ENCODE results near the gene KCNJ15. TPM values are rescaled to one million over a fixed set of nuclear protein-coding genes. Genes with fewer than 3 reads are reported as not detected.
"Not testable (repeated sequence)": the region's sequence is repeated elsewhere in the genome, so short reads cannot be mapped to it uniquely, and the experiment has no call there.

Gene KCNJ15
- total RNA-seq, 5 donors from 2014 or later (not counting 1 experiment from before 2014, with no cell fraction given): 0.09 to 0.66 (median 0.43) TPM

GRCh38 chr21:38242061-38242460 lies 14.7 kb upstream of the KCNJ15 start:
- no peaks in the 10 kb centered on the region for H3K36me3 ChIP-seq (ENCODE audit: control insufficient read depth in 2 of 2, extremely low read depth in 1 of 2, insufficient read depth in 1 of 2, low read length in 1 of 2)
- CTCF ChIA-PET: interaction anchor here in 1 of 2 donors (0.6 kb wide), 1 partner anchor 1988 kb away, joined by 4 read pairs; no protein-coding TSS in a partner anchor
- POLR2A ChIA-PET: no interaction called here
- ATAC-seq (replicated peaks in 1 of 4) (no peak), DNase-seq (no peak)
- H3K27me3 ChIP-seq (replicated peaks in 1 of 2; ENCODE audit: control insufficient read depth in 2 of 2, extremely low read depth in 1 of 2, insufficient read depth in 2 of 2, low read length in 1 of 2): peaks cover 0 to 3% of the 10 kb centered on the region in 2 experiments
- Mint-ChIP-seq H3K27ac (no peak overlapping the region), H3K9me3 (peaks cover 0 to 4% (median 0%) of the 10 kb centered on the region in 3 donors), H3K27me3 (peaks cover 0 to 13% of the 10 kb centered on the region in 2 donors), H3K4me3 (no peak overlapping the region), H3K4me1 (peaks cover 21 to 31% (median 28%) of the 10 kb centered on the region in 3 donors), H3K36me3 (no peaks in the 10 kb centered on the region)
- peaks cover 11 to 14% of the 10 kb centered on the region in 2 experiments for H3K4me1 ChIP-seq (ENCODE audit: control insufficient read depth in 1 of 2, extremely low read depth in 1 of 2, insufficient read depth in 2 of 2, low read length in 2 of 2)
- WGBS (ENCODE audit: insufficient coverage): 67% methylated on average over 1 of the region's 5 CpGs
- H3K27ac ChIP-seq (ENCODE audit: low read length): no peak overlapping the region
- H3K9me3 ChIP-seq: no peaks in the 10 kb centered on the region
- H3K4me3 ChIP-seq (ENCODE audit: control insufficient read depth in 1 of 2, extremely low read depth in 1 of 2, low read length in 1 of 2): no peak overlapping the region

GRCh38 chr21:38243732-38244406 lies 12.9 kb upstream of the KCNJ15 start:
- Mint-ChIP-seq H3K36me3 (no peaks in the 10 kb centered on the region), H3K27ac (peak overlapping the region; percentile 78 to 82), H3K27me3 (peaks cover 0 to 8% of the 10 kb centered on the region in 2 donors), H3K9me3 (peaks cover 0 to 7% (median 0%) of the 10 kb centered on the region in 3 donors), H3K4me3 (peak overlapping the region in 1 of 3 donors; percentile 26), H3K4me1 (peaks cover 23 to 31% (median 28%) of the 10 kb centered on the region in 3 donors)
- ChIA-PET CTCF (no interaction called here), POLR2A (no interaction called here)
- H3K27me3 ChIP-seq (replicated peaks in 1 of 2; ENCODE audit: control insufficient read depth in 2 of 2, extremely low read depth in 1 of 2, insufficient read depth in 2 of 2, low read length in 1 of 2): no peaks in the 10 kb centered on the region
- DNase-seq: peak in 2 of 35 experiments; percentile 5 to 21
- no peak overlapping the region for H3K27ac ChIP-seq (ENCODE audit: low read length)
- no peak for ATAC-seq (replicated peaks in 1 of 4)
- H3K4me3 ChIP-seq (ENCODE audit: control insufficient read depth in 1 of 2, extremely low read depth in 1 of 2, low read length in 1 of 2): no peak overlapping the region
- H3K36me3 ChIP-seq (ENCODE audit: control insufficient read depth in 2 of 2, extremely low read depth in 1 of 2, insufficient read depth in 1 of 2, low read length in 1 of 2): no peaks in the 10 kb centered on the region
- WGBS (ENCODE audit: insufficient coverage): no CpG with 5 or more reads among the region's 7 CpGs
- H3K4me1 ChIP-seq (ENCODE audit: control insufficient read depth in 1 of 2, extremely low read depth in 1 of 2, insufficient read depth in 2 of 2, low read length in 2 of 2): peaks cover 11 to 14% of the 10 kb centered on the region in 2 experiments
- no peaks in the 10 kb centered on the region for H3K9me3 ChIP-seq

- Histone ChIP-seq H3K27ac (ENCODE audit: low read length) (no peak overlapping the region), H3K9me3 (no peaks in the 10 kb centered on the region), H3K4me1 (ENCODE audit: control insufficient read depth in 1 of 2, extremely low read depth in 1 of 2, insufficient read depth in 2 of 2, low read length in 2 of 2) (peaks cover 11 to 14% of the 10 kb centered on the region in 2 experiments), H3K36me3 (ENCODE audit: control insufficient read depth in 2 of 2, extremely low read depth in 1 of 2, insufficient read depth in 1 of 2, low read length in 1 of 2) (no peaks in the 10 kb centered on the region), H3K4me3 (ENCODE audit: control insufficient read depth in 1 of 2, extremely low read depth in 1 of 2, low read length in 1 of 2) (no peak overlapping the region), H3K27me3 (replicated peaks in 1 of 2; ENCODE audit: control insufficient read depth in 2 of 2, extremely low read depth in 1 of 2, insufficient read depth in 2 of 2, low read length in 1 of 2) (no peaks in the 10 kb centered on the region)
- Mint-ChIP-seq H3K36me3 (no peaks in the 10 kb centered on the region), H3K9me3 (peaks cover 0 to 7% (median 0%) of the 10 kb centered on the region in 3 donors), H3K4me1 (peaks cover 27 to 31% (median 28%) of the 10 kb centered on the region in 3 donors), H3K27ac (peak overlapping the region; percentile 78 to 82), H3K27me3 (peaks cover 0 to 8% of the 10 kb centered on the region in 2 donors), H3K4me3 (peak overlapping the region; percentile 6 to 28 (median 26))
- WGBS (ENCODE audit: insufficient coverage): no CpG with 5 or more reads among the region's 2 CpGs
- POLR2A ChIA-PET: interaction anchor here in 1 of 2 donors (0.8 kb wide), 1 partner anchor 11 kb away, joined by 3 read pairs; no protein-coding TSS in a partner anchor
- CTCF ChIA-PET: no interaction called here
- DNase-seq (no peak), ATAC-seq (replicated peaks in 1 of 4) (peak in 3 of 4 experiments; percentile 17 to 27 (median 17))
These were observed 12.4 kb upstream of the KCNJ15 start for GRCh38 chr21:38244407-38244787.

GRCh38 chr21:38244885-38245869 lies 11.6 kb upstream of the KCNJ15 start:
- peaks cover 27 to 31% (median 28%) of the 10 kb centered on the region in 3 donors for H3K4me1 Mint-ChIP-seq
- DNase-seq (peak in 34 of 35 experiments; percentile 30 to 74 (median 54)), ATAC-seq (replicated peaks in 1 of 4) (peak; percentile 88 to 99 (median 98))
- H3K4me3 ChIP-seq (ENCODE audit: control insufficient read depth in 1 of 2, extremely low read depth in 1 of 2, low read length in 1 of 2): no peak overlapping the region
- H3K4me3 Mint-ChIP-seq: peak overlapping the region; percentile 6 to 28 (median 26)
- no peak overlapping the region for H3K27ac ChIP-seq (ENCODE audit: low read length)
- H3K27me3 ChIP-seq (replicated peaks in 1 of 2; ENCODE audit: control insufficient read depth in 2 of 2, extremely low read depth in 1 of 2, insufficient read depth in 2 of 2, low read length in 1 of 2): no peaks in the 10 kb centered on the region
- 6% methylated on average over 7 of the region's 9 CpGs for WGBS (ENCODE audit: insufficient coverage)
- CTCF ChIA-PET: interaction anchor here in 1 of 2 donors (0.7 kb wide), 1 partner anchor 59 kb away, joined by 4 read pairs; no protein-coding TSS in a partner anchor
- H3K27me3 Mint-ChIP-seq: peaks cover 0 to 8% of the 10 kb centered on the region in 2 donors
- peaks cover 0 to 7% (median 0%) of the 10 kb centered on the region in 3 donors for H3K9me3 Mint-ChIP-seq
- no peaks in the 10 kb centered on the region for H3K9me3 ChIP-seq
- peaks cover 11 to 14% of the 10 kb centered on the region in 2 experiments for H3K4me1 ChIP-seq (ENCODE audit: control insufficient read depth in 1 of 2, extremely low read depth in 1 of 2, insufficient read depth in 2 of 2, low read length in 2 of 2)
- POLR2A ChIA-PET: interaction anchor here in 1 of 2 donors (0.7 to 0.8 kb wide), 2 partner anchors 10 to 52 kb away, joined by 3 read pairs; no protein-coding TSS in a partner anchor
- no peaks in the 10 kb centered on the region for H3K36me3 ChIP-seq (ENCODE audit: control insufficient read depth in 2 of 2, extremely low read depth in 1 of 2, insufficient read depth in 1 of 2, low read length in 1 of 2)
- H3K36me3 Mint-ChIP-seq: no peaks in the 10 kb centered on the region
- H3K27ac Mint-ChIP-seq: peak overlapping the region; percentile 78 to 82

- Mint-ChIP-seq H3K36me3 (no peaks in the 10 kb centered on the region), H3K4me3 (no peak overlapping the region), H3K4me1 (peaks cover 27 to 31% (median 28%) of the 10 kb centered on the region in 3 donors), H3K9me3 (peaks cover 0 to 7% (median 0%) of the 10 kb centered on the region in 3 donors), H3K27ac (no peak overlapping the region), H3K27me3 (peaks cover 0 to 7% of the 10 kb centered on the region in 2 donors)
- ChIA-PET POLR2A (no interaction called here), CTCF (interaction anchor here in 1 of 2 donors (0.6 kb wide), 1 partner anchor 11 kb away, joined by 4 read pairs; no protein-coding TSS in a partner anchor)
- Histone ChIP-seq H3K4me1 (ENCODE audit: control insufficient read depth in 1 of 2, extremely low read depth in 1 of 2, insufficient read depth in 2 of 2, low read length in 2 of 2) (peaks cover 11 to 12% of the 10 kb centered on the region in 2 experiments), H3K27me3 (replicated peaks in 1 of 2; ENCODE audit: control insufficient read depth in 2 of 2, extremely low read depth in 1 of 2, insufficient read depth in 2 of 2, low read length in 1 of 2) (no peaks in the 10 kb centered on the region), H3K9me3 (no peaks in the 10 kb centered on the region), H3K36me3 (ENCODE audit: control insufficient read depth in 2 of 2, extremely low read depth in 1 of 2, insufficient read depth in 1 of 2, low read length in 1 of 2) (no peaks in the 10 kb centered on the region), H3K4me3 (ENCODE audit: control insufficient read depth in 1 of 2, extremely low read depth in 1 of 2, low read length in 1 of 2) (no peak overlapping the region), H3K27ac (ENCODE audit: low read length) (no peak overlapping the region)
- DNase-seq (no peak), ATAC-seq (replicated peaks in 1 of 4) (no peak)
These were observed 10.3 kb upstream of the KCNJ15 start for GRCh38 chr21:38246511-38246910.

- DNase-seq; H3K9me3 ChIP-seq; POLR2A ChIA-PET; H3K36me3 ChIP-seq (ENCODE audit: control insufficient read depth in 2 of 2, extremely low read depth in 1 of 2, insufficient read depth in 1 of 2, low read length in 1 of 2); H3K27me3 Mint-ChIP-seq; H3K4me3 Mint-ChIP-seq; H3K4me3 ChIP-seq (ENCODE audit: control insufficient read depth in 1 of 2, extremely low read depth in 1 of 2, low read length in 1 of 2); ATAC-seq (replicated peaks in 1 of 4); H3K9me3 Mint-ChIP-seq; H3K36me3 Mint-ChIP-seq; CTCF ChIA-PET; H3K27ac ChIP-seq (ENCODE audit: low read length); H3K27me3 ChIP-seq (replicated peaks in 1 of 2; ENCODE audit: control insufficient read depth in 2 of 2, extremely low read depth in 1 of 2, insufficient read depth in 2 of 2, low read length in 1 of 2); H3K27ac Mint-ChIP-seq: not testable (repeated sequence)
- peaks cover 27 to 31% (median 28%) of the 10 kb centered on the region in 3 donors for H3K4me1 Mint-ChIP-seq
- H3K4me1 ChIP-seq (ENCODE audit: control insufficient read depth in 1 of 2, extremely low read depth in 1 of 2, insufficient read depth in 2 of 2, low read length in 2 of 2): peaks cover 11 to 12% of the 10 kb centered on the region in 2 experiments
- WGBS (ENCODE audit: insufficient coverage): 80% methylated on average over 2 of the region's 2 CpGs
These were observed 9.7 kb upstream of the KCNJ15 start for GRCh38 chr21:38247054-38247453.
